OCI-LY1 (cell line): Measurements from ENCODE around the gene TICRR.
"Not testable (repeated sequence)": the region's sequence is repeated elsewhere in the genome, so short reads cannot be mapped to it uniquely, and the experiment has no call there.

ENCODE experiments used
- H2AFZ ChIP-seq: fragments of 200-600 bp; sonication (generic), shearing (Covaris generic); 2 replicates; pipeline ENCODE4 v1.6.0; 2014; ENCODE audit warnings: antibody characterized with exemption, mild to moderate bottlenecking, low read length
- H3F3A ChIP-seq: fragments of 200-600 bp; sonication (generic), shearing (Covaris generic); 2 replicates; pipeline ENCODE4 v1.6.0; 2014; ENCODE audit warnings: mild to moderate bottlenecking, antibody characterized with exemption, low read length, moderate library complexity; ENCODE audit not compliant: insufficient read depth
- H3K27ac ChIP-seq: fragments of 200-600 bp; sonication (generic); 2 replicates; pipeline ENCODE4 v1.5.1; 2014; ENCODE audit warnings: low read length, mixed run types, mild to moderate bottlenecking, low read depth; ENCODE audit not compliant: poor library complexity, severe bottlenecking
- H3K27me3 ChIP-seq: fragments of 200-600 bp; sonication (generic); 2 replicates; pipeline ENCODE4 v1.6.0; 2014; ENCODE audit warnings: antibody characterized with exemption, mild to moderate bottlenecking, low read length, moderate library complexity; ENCODE audit not compliant: insufficient read depth
- H3K36me3 ChIP-seq: fragments of 200-600 bp; sonication (generic); 2 replicates; pipeline ENCODE4 v1.6.1; 2014; ENCODE audit warnings: mild to moderate bottlenecking, antibody characterized with exemption, low read length, moderate library complexity, mixed read lengths; ENCODE audit not compliant: insufficient read depth
- H3K4me1 ChIP-seq: fragments of 200-600 bp; sonication (generic); 2 replicates; pipeline ENCODE4 v1.5.1; 2014; ENCODE audit warnings: mild to moderate bottlenecking, low read length, moderate library complexity; ENCODE audit not compliant: insufficient read depth, severe bottlenecking
- H3K4me2 ChIP-seq: fragments of 200-600 bp; sonication (generic), shearing (Covaris generic); 2 replicates; pipeline ENCODE4 v1.6.1; 2014; ENCODE audit warnings: low read length
- H3K4me3 ChIP-seq: fragments of 200-600 bp; sonication (generic); 2 replicates; pipeline ENCODE4 v1.5.1; 2014; ENCODE audit warnings: low read length, low read depth, mild to moderate bottlenecking, mixed read lengths; ENCODE audit not compliant: poor library complexity, severe bottlenecking
- H3K79me2 ChIP-seq: fragments of 200-600 bp; shearing (Covaris generic); 2 replicates; pipeline ENCODE4 v1.6.1; 2016; ENCODE audit warnings: mixed run types, low read length, mixed read lengths; ENCODE audit not compliant: insufficient read depth
- H3K9ac ChIP-seq: fragments of 200-600 bp; sonication (generic), shearing (Covaris generic); 2 replicates; pipeline ENCODE4 v1.6.1; 2014; ENCODE audit warnings: mild to moderate bottlenecking, low read length, mixed read lengths
- H3K9me2 ChIP-seq: fragments of 200-600 bp; sonication (generic), shearing (Covaris generic); 2 replicates; pipeline ENCODE4 v1.6.1; 2014; ENCODE audit warnings: low read depth, mild to moderate bottlenecking, low read length, mixed read lengths
- H3K9me3 ChIP-seq: fragments of 200-600 bp; shearing (Covaris generic); 2 replicates; pipeline ENCODE4 v1.6.1; 2014; ENCODE audit warnings: low read length, mixed read lengths
- H4K20me1 ChIP-seq: fragments of 200-600 bp; sonication (generic), shearing (Covaris generic); 2 replicates; pipeline ENCODE4 v1.6.0; 2016; ENCODE audit warnings: mild to moderate bottlenecking, low read length; ENCODE audit not compliant: insufficient read depth
- CTCF ChIP-seq: fragments of 200-600 bp; sonication (generic), shearing (Covaris generic); IDR thresholded peaks from 2 replicates; pipeline ENCODE4 v1.5.1; 2017; ENCODE audit warnings: mild to moderate bottlenecking, antibody characterized with exemption, low read length, moderate library complexity, mixed read lengths
- EZH2 ChIP-seq: fragments of 200-600 bp; sonication (generic), shearing (Covaris generic); IDR thresholded peaks from 2 replicates; pipeline ENCODE4 v1.8.0; 2017; ENCODE audit warnings: borderline replicate concordance, mixed run types, mild to moderate bottlenecking, antibody characterized with exemption, low read length, moderate library complexity, mixed read lengths

TICRR gene

DNA sequence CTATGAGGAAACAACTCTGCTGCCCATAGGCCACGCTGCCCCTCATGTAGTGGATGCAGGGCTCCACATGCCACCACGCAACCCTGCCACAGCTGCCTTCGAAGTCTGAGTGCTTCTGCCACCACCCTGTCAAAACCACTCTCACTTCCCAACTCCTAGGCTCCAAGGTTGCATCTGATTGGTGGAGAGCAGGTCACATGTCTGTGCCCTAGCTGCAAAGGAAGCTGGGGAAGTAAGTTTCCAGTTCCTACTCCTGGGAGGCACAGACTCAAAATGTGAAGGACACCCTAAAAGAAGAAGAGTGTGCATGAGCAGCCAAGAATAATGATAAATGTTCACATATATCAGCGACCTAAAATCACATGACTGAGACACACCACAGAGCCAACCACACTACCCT, 31.9 kb upstream of the TICRR start:
- Histone ChIP-seq H2AFZ (no peak overlapping the region), H3F3A (no peaks in the 10 kb centered on the region), H3K4me2 (no peak overlapping the region)

DNA sequence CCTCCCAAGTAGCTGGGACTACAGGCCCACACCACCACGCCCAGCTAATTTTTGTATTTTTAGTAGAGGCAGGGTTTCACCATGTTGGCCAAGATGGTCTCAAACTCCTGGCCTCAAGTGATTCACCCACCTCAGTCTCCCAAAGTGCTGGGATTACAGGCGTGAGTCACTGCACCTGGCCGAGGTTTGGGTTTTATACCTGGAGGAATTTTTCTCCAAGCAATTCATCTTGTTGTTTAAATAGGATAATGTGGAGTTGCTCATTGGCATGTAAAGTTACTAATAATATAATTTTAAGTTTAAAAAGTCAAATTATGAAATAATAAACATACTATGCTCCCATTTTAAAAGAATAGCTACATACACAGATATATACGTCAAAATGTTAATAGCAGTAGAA, 26.1 kb upstream of the TICRR start:
- not testable (repeated sequence) for H3K9me3 ChIP-seq

More for the DNA sequence above, 31.9 kb upstream of the TICRR start:
- TF ChIP-seq EZH2 (no peak), CTCF (no peak)
- Histone ChIP-seq H3K4me1 (no peaks in the 10 kb centered on the region), H3K9ac (no peak overlapping the region), H3K9me3 (no peaks in the 10 kb centered on the region), H3K9me2 (no peaks in the 10 kb centered on the region), H3K27me3 (no peaks in the 10 kb centered on the region), H3K27ac (no peak overlapping the region), H3K36me3 (no peaks in the 10 kb centered on the region), H4K20me1 (no peaks in the 10 kb centered on the region), H3K79me2 (no peaks in the 10 kb centered on the region), H3K4me3 (no peak overlapping the region)

DNA sequence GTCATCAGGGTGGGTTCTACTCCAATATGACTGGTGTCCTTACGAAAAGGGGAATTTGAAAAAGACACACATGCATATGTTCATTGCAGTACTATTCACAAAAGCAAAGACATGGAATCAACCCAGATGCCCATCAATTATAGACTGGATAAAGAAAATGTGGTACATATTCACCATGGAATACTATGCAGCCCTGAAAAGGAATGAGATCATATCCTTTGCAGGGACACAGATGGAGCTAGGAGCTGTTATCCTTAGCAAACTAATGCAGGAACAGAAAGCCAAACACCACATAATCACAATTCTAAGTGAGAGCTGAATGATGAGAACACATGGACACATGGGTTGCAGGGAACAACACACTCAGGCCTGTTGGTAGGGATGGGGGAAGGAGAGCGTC, 24.8 kb upstream of the TICRR start:
- H3F3A ChIP-seq, result no peaks in the 10 kb centered on the region
- H3K9ac ChIP-seq, result no peak overlapping the region
- H4K20me1 ChIP-seq, result no peaks in the 10 kb centered on the region
- H3K36me3 ChIP-seq, result no peaks in the 10 kb centered on the region
- H3K27ac ChIP-seq, result no peak overlapping the region
- H2AFZ ChIP-seq, result no peak overlapping the region
- no peaks in the 10 kb centered on the region for H3K27me3 ChIP-seq
- no peak overlapping the region for H3K4me3 ChIP-seq
- H3K4me1 ChIP-seq, result no peaks in the 10 kb centered on the region
- TF ChIP-seq CTCF, result no peak
- TF ChIP-seq EZH2, result no peak
- H3K79me2 ChIP-seq, result no peaks in the 10 kb centered on the region
- H3K9me3 ChIP-seq, result no peaks in the 10 kb centered on the region
- H3K9me2 ChIP-seq, result no peaks in the 10 kb centered on the region
- no peak overlapping the region for H3K4me2 ChIP-seq

More for the DNA sequence above, 26.1 kb upstream of the TICRR start:
- H4K20me1 ChIP-seq, H3K9me2 ChIP-seq, H3K9ac ChIP-seq, H2AFZ ChIP-seq, H3K36me3 ChIP-seq, H3F3A ChIP-seq, H3K27ac ChIP-seq, H3K79me2 ChIP-seq, H3K4me1 ChIP-seq, H3K27me3 ChIP-seq, H3K4me2 ChIP-seq, H3K4me3 ChIP-seq: not testable (repeated sequence)

GRCh38 chr15:89551550-89551949, 23.7 kb upstream of the TICRR start:
- Histone ChIP-seq H2AFZ (no peak overlapping the region), H3K4me3 (no peak overlapping the region), H3K9me3 (no peaks in the 10 kb centered on the region), H3K4me1 (no peaks in the 10 kb centered on the region), H3K27me3 (no peaks in the 10 kb centered on the region), H4K20me1 (no peaks in the 10 kb centered on the region), H3K9ac (no peak overlapping the region), H3K27ac (no peak overlapping the region), H3K9me2 (no peaks in the 10 kb centered on the region), H3K79me2 (no peaks in the 10 kb centered on the region), H3K36me3 (no peaks in the 10 kb centered on the region), H3K4me2 (no peak overlapping the region), H3F3A (no peaks in the 10 kb centered on the region)
- no peak for TF ChIP-seq EZH2
- no peak for TF ChIP-seq CTCF
